Islet of Langerhans (tissue), 1 donor: ENCODE results near the gene ADAT3.
"Not testable (repeated sequence)": the region's sequence is repeated elsewhere in the genome, so short reads cannot be mapped to it uniquely, and the experiment has no call there.

Experiments used
- FAIRE-seq: peaks from one replicate; lab custom pipeline; 2011; peaks lifted over from hg19 to GRCh38; lab: Jason Lieb, UNC

ADAT3 gene

DNA sequence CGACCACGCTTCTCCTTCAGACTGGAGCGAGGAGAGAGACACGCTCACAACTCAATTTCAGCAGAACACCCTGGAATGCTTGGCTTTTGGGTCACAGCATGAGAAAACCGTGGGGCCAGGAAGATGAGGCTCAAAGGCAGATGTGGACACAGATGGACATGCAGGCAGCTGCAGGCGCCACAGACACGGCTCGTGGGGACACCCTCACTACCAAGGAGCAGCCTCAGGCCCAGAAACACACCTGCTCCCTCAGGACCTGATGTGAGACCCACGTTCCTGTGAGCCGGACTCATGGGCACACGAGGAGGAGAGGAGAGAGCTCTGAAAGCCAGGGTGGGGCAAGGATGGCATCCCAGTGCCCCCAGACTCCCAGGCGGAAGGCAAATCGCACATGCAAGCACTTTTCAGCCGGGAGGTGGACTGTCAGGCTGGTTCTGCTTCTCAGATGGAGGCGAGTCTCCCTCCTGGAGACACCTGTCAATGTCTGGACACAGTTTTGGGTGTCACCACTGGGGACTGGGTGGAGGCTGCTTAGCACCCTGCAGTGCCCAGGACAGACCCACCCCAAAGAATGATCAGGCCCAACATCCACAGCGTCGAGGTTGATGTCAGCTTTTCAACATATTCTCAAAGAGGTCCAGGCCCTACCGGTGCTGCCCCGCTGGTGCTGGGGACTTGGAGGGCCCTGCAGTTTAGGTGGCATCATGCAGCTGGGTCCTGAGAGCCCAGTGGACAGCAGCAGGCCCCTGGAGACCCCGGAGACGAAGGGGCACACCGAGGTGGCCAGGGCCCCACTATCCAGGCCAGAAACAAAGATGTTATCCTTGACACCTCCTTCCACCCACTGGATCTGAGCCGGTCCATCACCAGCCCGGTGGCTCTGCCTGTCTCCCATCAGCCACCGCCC lies 22.2 kb upstream of the ADAT3 start:
- no peak for FAIRE-seq

- no peak for FAIRE-seq
Observed at GRCh38 chr19:1883784-1884183, 21.4 kb upstream of the ADAT3 start.

- FAIRE-seq, result no peak
Observed at GRCh38 chr19:1884291-1884718, 20.9 kb upstream of the ADAT3 start.

DNA sequence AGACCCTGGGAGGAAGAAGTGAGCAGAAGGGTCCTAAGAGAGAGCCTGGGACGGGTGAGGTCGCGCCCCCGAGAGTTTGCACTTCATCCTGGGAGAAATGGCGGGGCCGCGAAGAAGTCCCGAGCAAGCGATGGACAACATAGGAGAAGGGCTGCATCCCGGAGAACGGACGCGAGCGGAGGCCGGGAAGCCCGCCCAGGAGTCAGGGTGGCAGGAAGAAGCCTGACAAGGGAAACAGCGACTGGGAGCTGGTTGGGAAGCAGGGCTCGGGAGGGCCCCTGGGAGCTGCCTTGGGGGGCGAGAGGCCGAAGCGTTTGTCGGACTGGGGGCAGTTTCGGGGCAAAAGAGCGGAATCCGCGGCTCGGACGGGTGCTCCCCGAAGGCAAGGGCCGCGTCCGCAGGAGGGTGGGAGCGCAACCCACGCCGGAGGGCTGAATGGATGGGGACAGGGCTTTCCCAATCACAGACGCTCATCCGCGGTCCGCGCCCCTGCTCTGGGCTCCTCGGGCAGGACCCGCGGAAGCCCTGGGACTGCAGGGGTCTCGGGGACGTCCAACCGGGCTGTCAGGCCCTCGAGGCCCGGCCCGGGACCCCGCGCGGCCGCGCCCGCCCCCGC lies 20.4 kb upstream of the ADAT3 start:
- FAIRE-seq, result no peak

DNA sequence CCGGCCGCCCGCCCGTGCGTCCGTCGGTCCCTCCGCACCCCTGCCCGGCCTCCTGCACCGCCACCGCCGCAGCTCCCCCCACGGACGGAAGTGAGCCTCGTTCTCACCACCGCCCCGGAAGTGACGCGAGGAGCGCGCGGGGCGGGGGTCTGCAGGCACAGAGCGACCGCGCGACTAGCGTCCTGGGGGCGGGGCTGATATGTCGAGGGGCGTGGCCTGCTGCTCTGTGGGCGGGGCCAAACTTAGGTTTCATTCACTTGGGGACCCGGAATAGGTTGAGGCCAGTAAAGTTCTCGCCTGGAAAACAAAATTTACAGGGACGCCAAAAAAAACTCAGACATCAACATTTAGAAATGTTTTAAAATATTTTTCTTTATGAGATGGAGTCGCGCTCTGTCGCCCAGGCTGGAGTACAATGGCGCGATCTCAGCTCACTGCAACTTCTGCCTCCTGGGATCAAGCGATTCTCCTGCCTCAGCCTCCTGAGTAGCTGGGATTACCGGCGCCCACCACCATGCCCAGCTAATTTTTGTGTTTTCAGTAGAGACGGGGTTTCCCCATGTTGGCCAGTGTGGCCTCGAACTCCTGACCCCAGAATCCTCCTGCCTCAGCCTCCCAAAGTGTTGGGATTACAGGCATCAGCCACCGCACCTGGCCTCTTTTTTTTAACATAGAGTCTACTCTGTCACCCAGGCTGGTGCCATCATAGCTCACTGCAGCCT lies 19.6 kb upstream of the ADAT3 start, which contains the start of gene ABHD17A:
ABHD17A (minus strand) TSS at position 99 of the 722 bp plus-strand sequence. CDS start 3,930 bp downstream, outside the sequence.
- FAIRE-seq, result peak; percentile 36

- not testable (repeated sequence) for FAIRE-seq
Observed at GRCh38 chr19:1886360-1886759, 18.8 kb upstream of the ADAT3 start.

GRCh38 chr19:1888385-1888784 lies 16.8 kb upstream of the ADAT3 start:
- no peak for FAIRE-seq

- FAIRE-seq, result no peak
Observed at GRCh38 chr19:1889907-1890306, 15.3 kb upstream of the ADAT3 start.

GRCh38 chr19:1893791-1894190 lies 11.4 kb upstream of the ADAT3 start:
- FAIRE-seq, result no peak

- FAIRE-seq, result no peak
Observed at GRCh38 chr19:1896508-1896907, 8.7 kb upstream of the ADAT3 start.

DNA sequence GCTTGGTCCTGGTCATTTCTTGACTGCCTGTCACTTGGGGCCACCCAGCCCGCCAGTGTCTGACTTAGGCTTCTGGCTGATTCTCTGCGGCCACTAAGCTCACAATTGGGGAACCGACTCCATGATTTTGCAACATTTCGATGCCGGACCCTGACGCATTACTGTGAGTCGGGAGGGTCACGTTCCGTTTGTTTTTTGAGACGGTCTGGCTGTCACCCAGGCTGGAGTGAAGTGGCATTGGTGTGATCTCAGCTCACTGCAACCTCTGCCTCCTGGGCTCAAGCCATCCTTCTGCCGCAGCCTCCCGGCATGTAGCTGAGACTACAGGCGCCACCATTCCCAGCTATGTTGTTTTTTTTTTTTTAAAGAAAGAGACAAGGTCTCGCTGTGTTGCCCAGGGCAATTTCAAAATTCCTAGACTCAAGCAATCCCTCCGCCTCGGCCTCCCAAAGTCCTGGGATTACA lies 3.2 kb upstream of the ADAT3 start:
- no peak for FAIRE-seq

DNA sequence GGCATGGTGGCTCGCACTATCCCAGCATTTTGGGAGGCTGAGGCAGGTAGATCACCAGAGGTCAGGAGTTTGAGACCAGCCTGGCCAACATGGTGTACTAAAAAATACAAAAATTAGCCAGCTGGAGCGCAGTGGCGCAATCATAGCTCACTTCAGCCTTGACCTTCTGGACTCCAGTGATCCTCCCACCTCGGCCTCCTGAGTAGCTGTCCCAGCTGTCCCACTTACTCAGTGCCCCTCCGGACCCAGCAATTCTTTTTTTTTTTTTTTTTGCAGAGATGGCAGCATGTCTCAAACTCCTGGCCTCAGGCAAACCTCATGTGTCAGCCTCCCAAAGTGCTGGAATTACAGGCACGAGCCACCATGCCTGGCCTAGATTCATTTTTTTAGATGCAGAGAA lies 2.3 kb upstream of the ADAT3 start:
- no peak for FAIRE-seq

DNA sequence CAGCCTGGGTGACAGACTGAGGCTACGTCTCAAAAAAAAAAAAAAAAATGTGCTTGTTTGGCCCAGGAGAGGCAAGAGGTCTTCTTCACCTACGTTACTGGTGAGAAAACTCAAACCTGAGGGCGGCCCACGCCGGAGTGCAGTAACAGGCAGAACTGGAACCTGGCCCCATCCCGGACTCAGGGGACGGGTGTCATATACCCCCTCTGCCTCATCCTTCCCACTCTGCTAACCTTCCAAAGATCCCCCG lies 414 bp upstream of the ADAT3 start:
- no peak for FAIRE-seq

DNA sequence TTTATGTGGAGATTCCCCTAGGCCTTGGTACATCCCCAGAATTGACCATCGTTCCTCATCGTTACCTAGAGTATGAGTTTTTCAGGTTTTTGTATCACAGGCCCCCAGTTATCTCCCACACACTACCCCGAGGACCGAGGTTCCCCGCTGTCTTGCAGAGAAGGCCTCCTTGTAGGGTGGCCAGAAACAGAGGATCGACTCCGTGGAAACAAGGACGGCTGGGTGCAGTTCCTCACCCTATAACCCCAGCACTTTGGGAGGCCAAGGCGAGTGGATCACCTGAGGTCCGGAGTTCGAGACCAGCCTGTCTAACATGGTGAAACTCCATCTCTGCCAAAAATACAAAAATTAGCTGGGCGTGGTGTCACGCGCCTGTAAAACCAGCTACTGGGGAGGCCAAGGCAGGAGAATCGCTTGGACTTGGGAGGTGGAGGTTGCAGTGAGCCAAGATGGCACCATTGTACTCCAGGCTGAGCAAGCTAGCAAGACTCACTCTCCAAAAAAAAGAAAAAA lies 720 bp downstream of the ADAT3 start:
- FAIRE-seq, result no peak

DNA sequence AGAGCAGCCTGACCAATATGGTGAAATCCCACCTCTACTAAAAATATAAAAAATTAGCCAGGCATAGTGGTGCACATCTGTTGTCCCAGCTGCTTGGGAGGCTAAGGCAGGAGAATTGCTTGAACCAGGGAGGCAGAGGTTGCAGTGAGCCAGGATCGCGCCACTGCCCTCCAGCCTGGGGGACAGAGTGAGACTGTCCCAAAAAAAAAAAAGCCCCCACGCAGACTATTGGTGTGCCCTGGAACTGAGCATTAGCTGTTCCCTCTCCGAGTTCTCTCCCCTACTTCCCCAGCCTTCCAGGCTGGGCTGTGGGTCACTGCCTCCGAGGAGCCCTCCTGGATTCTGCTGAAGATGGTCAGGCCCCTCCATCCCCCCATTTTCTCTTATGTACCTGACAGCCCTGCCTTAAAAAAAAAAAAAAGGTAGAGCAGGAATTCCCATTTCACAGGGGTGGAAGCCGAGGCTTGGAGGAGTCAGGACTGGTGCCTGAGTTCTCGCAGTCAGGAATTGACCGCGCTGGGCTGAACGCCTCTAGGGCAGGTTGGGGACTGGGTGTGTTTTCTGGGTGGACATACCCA lies 1.9 kb downstream of the ADAT3 start:
- FAIRE-seq, result no peak

- no peak for FAIRE-seq
Observed at GRCh38 chr19:1907563-1908363, 2.6 kb downstream of the ADAT3 start.

DNA sequence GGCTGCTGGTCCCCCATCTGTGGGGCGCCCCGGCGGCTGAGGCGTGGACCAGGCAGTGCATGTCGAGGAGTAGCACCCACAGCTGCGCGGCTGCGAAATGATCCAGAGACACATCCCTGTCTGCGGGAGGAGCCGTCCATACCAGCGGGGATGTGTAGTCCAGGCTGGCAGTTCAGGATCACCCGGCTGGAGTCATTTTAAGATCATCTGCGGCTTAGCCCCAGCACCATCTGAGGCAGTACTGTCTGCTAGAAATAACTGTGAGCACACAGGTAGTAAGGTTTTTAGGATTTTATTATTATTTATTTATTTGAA lies 3.1 kb downstream of the ADAT3 start:
- FAIRE-seq, result no peak

DNA sequence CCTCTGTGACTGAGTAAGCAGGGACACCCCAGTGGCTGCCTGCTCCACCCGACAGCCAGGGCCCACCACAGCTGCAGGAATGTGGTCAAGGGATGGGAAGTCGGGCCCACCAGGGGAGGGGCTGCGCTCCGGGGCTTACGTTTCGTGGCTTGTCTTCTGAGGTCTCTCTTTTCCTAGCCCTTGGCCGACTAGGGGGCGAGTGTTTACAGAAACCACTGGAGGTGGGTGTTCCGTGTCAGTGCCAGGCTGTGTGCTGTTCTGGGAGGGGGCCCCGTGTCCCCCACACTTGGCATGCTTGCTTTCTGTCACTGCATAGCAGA lies 4.5 kb downstream of the ADAT3 start:
- no peak for FAIRE-seq

- no peak for FAIRE-seq
Observed at GRCh38 chr19:1910177-1910576, 5.0 kb downstream of the ADAT3 start.

- no peak for FAIRE-seq
Observed at GRCh38 chr19:1911098-1911497, 5.9 kb downstream of the ADAT3 start.

DNA sequence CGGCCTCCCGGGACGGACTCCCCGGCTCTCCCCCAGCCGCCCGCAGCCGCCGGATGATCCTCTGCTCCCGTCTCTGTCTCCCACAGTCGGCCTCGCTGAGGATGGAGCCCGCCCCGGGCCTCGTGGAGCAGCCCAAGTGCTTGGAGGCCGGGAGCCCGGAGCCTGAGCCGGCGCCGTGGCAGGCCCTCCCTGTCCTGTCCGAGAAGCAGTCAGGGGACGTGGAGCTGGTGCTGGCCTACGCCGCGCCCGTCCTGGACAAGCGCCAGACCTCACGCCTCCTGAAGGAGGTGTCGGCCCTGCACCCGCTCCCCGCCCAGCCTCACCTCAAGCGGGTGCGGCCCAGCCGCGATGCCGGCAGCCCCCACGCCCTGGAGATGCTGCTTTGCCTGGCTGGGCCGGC lies 6.8 kb downstream of the ADAT3 start:
- no peak for FAIRE-seq
